Calu3 (cell line): ENCODE data around the gene DHRS12. TPM values are rescaled to one million over a fixed set of nuclear protein-coding genes. Genes with fewer than 3 reads are reported as not detected.
A peak's percentile ranks its signal among the peaks of the same experiment; 100 is the strongest.

Source experiments
- BruUV-seq: library from RNA; stranded (reverse); fragments of 400-500 nt; replicated peaks from 2 replicates; lab custom pipeline; 2021; lab: Mats Ljungman, UMichigan
- CTCF ChIA-PET: fragments of 300-600 bp; sonication (Branson Sonifier 250); formaldehyde crosslinking; loops from one replicate; lab custom pipeline; 2022; ENCODE audit warnings: antibody characterized with exemption; lab: Charles Lee
- DNase-seq: peaks from one replicate; pipeline ENCODE4 v3.0.0; 2022
- H3K27ac Mint-ChIP-seq: one replicate; pipeline ENCODE4 v1.8.0; 2022; ENCODE audit warnings: mixed read lengths; ENCODE audit not compliant: unreplicated experiment
- H3K27me3 Mint-ChIP-seq: one replicate; pipeline ENCODE4 v1.8.0; 2022; ENCODE audit warnings: mixed read lengths; ENCODE audit not compliant: unreplicated experiment
- H3K36me3 Mint-ChIP-seq: one replicate; pipeline ENCODE4 v1.8.0; 2022; ENCODE audit warnings: mild to moderate bottlenecking, moderate library complexity, mixed read lengths; ENCODE audit not compliant: insufficient read depth, unreplicated experiment
- H3K4me1 Mint-ChIP-seq: one replicate; pipeline ENCODE4 v1.8.0; 2022; ENCODE audit warnings: mild to moderate bottlenecking, low read depth, mixed read lengths; ENCODE audit not compliant: unreplicated experiment
- H3K4me3 Mint-ChIP-seq: one replicate; pipeline ENCODE4 v1.8.0; 2022; ENCODE audit warnings: mild to moderate bottlenecking, low read depth, moderate library complexity, mixed read lengths; ENCODE audit not compliant: unreplicated experiment
- H3K9me3 Mint-ChIP-seq: one replicate; pipeline ENCODE4 v1.8.0; 2022; ENCODE audit warnings: low read depth, mixed read lengths; ENCODE audit not compliant: unreplicated experiment
- intact Hi-C: fragments of 100-400 bp; cut with micrococcal nuclease; formaldehyde crosslinking; loops from one replicate; pipeline ENCODE4 v1.10.0; 2022; ENCODE audit not compliant: unreplicated experiment
- total RNA-seq: library from RNA; stranded (reverse); gene quantifications from 2 replicates; pipeline ENCODE4 v1.2.3, GENCODE V29; 2022
- TF ChIP-seq, protein P1 (sequence below): fragments of 200-600 bp; IDR thresholded peaks from one replicate; pipeline ENCODE4 v1.8.0; 2022; ENCODE audit warnings: antibody characterized with exemption; ENCODE audit not compliant: unreplicated experiment

DHRS12 gene
- total RNA-seq, 1 experiment from 2014 or later, result 8.1 TPM

DNA sequence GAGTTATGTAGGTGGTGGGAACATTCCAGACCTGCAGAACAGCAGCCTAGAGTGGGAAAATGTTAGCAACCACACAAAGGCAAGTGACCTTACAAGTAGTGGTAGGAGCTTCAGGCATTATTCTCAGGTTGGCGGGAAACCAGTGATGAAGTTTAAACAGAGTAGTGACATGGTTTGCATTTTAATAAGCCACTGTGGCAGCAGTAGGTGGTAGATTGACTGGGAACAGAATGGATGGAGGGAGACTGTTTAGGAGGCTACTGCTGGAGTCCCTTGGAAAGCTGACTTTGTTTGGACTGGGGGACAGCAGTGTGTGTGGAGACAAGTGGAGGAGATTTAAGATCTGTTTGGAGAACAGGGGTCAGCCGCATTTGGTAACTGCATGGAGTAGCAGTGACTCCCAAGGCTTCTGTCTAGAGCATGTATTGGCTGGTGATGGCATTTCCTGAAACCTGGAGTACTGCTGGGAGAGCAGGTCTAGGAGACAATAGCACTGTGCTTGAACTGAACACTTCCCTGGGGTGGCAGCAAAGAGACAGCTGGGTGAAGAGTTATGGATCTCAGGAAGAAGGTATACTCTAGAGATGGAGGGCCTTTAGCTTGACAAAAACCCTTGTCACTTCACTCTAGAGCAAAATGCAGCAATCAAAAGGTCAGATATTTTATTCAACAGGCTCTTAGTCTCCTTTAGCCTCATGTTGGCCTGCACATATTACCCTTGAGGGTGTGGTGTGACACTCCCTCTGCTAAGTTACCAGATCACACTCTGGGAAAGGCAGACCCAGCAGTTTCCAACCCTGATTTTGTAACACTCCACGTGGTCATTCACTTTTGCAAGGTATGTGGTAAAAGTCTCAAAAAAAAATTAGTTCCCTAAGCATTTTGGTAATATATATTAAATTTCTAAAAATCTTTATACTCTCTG, 70.3 kb downstream of the DHRS12 start:
- H3K27me3 Mint-ChIP-seq, result no peaks in the 10 kb centered on the region
- no peaks in the 10 kb centered on the region for H3K9me3 Mint-ChIP-seq
- intact Hi-C loops, result loop anchor here (5.0 kb wide), 2 partner anchors 69 to 296 kb away; partner anchors contain the start of gene DHRS12
- H3K4me3 Mint-ChIP-seq, result no peak overlapping the region
- CTCF ChIA-PET, result interaction anchor here (1.0 kb wide), 1 partner anchor 64 kb away, joined by 3 read pairs; no protein-coding TSS in a partner anchor
- H3K4me1 Mint-ChIP-seq, result peaks cover 10% of the 10 kb centered on the region
- TF ChIP-seq, protein P1, sequence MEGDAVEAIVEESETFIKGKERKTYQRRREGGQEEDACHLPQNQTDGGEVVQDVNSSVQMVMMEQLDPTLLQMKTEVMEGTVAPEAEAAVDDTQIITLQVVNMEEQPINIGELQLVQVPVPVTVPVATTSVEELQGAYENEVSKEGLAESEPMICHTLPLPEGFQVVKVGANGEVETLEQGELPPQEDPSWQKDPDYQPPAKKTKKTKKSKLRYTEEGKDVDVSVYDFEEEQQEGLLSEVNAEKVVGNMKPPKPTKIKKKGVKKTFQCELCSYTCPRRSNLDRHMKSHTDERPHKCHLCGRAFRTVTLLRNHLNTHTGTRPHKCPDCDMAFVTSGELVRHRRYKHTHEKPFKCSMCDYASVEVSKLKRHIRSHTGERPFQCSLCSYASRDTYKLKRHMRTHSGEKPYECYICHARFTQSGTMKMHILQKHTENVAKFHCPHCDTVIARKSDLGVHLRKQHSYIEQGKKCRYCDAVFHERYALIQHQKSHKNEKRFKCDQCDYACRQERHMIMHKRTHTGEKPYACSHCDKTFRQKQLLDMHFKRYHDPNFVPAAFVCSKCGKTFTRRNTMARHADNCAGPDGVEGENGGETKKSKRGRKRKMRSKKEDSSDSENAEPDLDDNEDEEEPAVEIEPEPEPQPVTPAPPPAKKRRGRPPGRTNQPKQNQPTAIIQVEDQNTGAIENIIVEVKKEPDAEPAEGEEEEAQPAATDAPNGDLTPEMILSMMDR, result no peak
- no TSS peak for BruUV-seq
- H3K36me3 Mint-ChIP-seq, result no peaks in the 10 kb centered on the region
- DNase-seq, result no peak
- H3K27ac Mint-ChIP-seq, result no peak overlapping the region

DNA sequence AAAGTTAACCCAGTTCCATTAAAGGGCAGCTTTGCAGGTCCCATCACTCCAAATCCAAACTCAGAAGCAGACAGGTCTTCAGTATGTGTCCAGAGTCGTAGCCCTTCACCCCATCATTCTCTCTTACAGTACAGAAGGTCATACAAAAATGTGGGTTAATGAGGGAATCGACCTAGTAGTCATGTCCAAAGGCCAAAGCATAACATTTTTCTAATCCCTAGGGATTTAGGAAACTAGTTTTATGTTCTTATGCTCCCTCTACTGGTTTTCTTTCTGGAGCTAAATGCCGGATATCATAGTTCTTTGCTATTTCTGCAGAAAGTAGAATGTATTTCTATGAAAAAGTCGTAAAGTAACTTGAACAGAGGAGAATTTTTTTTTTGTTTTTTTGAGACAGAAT, 72.2 kb downstream of the DHRS12 start:
- Mint-ChIP-seq H3K4me1 (peaks cover 10% of the 10 kb centered on the region), H3K36me3 (no peaks in the 10 kb centered on the region), H3K4me3 (no peak overlapping the region), H3K27ac (no peak overlapping the region), H3K9me3 (no peaks in the 10 kb centered on the region), H3K27me3 (no peaks in the 10 kb centered on the region)
- TF ChIP-seq, protein P1, result no peak
- no peak for DNase-seq
- intact Hi-C loops, result loop anchor here (5.0 kb wide), 2 partner anchors 71 to 294 kb away; partner anchors contain the start of gene DHRS12
- CTCF ChIA-PET, result interaction anchor here (0.7 to 1.2 kb wide), 2 partner anchors 66 to 297 kb away, joined by 3 read pairs; no protein-coding TSS in a partner anchor
- no TSS peak for BruUV-seq

DNA sequence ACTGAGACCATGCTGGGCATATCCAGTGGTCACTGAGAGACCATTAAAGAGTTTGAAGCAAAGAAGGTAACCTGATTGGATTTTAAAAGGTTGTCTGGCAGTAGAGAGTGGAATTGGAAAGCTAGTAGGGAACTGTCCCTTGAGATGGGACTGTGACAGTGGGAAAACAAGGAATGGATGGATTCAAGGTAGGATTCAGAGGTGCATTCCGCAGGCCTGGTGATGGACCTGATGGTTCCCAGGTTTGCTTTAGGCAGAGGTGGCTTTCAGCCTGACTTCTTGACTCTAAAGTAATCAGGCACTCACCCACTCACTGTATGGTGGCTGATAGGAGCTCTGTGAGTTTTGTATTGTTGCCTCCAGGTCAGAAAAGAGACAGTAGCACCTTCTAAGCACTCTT, 73.0 kb downstream of the DHRS12 start:
- DNase-seq, result no peak
- Mint-ChIP-seq H3K4me3 (no peak overlapping the region), H3K27ac (no peak overlapping the region), H3K4me1 (peaks cover 10% of the 10 kb centered on the region), H3K9me3 (no peaks in the 10 kb centered on the region), H3K36me3 (no peaks in the 10 kb centered on the region), H3K27me3 (no peaks in the 10 kb centered on the region)
- CTCF ChIA-PET, result interaction anchor here (1.2 kb wide), 1 partner anchor 296 kb away, joined by 3 read pairs; no protein-coding TSS in a partner anchor
- TF ChIP-seq, protein P1, result no peak
- intact Hi-C loops, result loop anchor here (5.0 kb wide), 2 partner anchors 71 to 294 kb away; partner anchors contain the start of gene DHRS12
- BruUV-seq, result no TSS peak

DNA sequence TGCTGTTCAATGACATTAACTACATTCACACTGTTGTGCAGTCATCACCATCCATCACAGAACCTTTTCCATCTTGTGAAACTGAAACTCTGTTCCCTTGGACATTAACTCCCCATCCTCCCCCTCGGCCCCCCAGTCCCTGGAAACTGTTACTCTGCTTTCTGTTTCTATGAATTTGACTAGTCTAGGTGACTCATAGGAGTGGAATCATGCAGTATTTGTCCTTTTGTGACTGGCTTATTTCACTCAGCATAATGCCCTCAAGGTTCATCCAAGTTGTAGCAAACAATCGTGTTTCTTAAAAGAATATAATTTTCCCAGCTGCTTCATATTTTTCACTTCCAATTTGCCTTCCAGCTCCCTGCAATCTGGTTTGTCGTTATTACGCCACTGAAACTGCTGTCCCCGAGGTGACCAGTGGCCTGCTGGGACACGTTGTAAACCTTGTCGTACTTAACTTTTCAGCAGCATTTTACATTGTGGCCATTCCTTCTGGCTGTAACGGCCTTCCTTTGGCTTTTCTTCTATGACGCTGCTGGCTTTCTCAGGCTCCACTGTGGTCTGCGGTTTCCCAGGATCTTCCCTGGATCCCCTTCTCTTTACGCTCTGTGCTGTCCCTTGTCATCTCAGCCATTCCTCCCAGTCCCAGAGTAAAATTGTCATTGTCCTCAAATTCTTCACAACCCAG, 74.0 kb downstream of the DHRS12 start:
- DNase-seq, result peak; percentile 34
- Mint-ChIP-seq H3K27me3 (no peaks in the 10 kb centered on the region), H3K4me3 (no peak overlapping the region), H3K36me3 (no peaks in the 10 kb centered on the region), H3K27ac (no peak overlapping the region), H3K4me1 (peaks cover 10% of the 10 kb centered on the region), H3K9me3 (no peaks in the 10 kb centered on the region)
- TF ChIP-seq, protein P1, result no peak
- no TSS peak for BruUV-seq
- intact Hi-C loops, result loop anchor here (2.0 to 5.0 kb wide), 5 partner anchors 35 to 293 kb away; partner anchors contain the start of genes DHRS12 and WDFY2
- CTCF ChIA-PET, result interaction anchor here (0.7 kb wide), 1 partner anchor 74 kb away, joined by 3 read pairs; no protein-coding TSS in a partner anchor
